Fibroblast of the conjunctiva (primary cell): ENCODE results near the gene ASXL2.
A peak's percentile ranks its signal among the peaks of the same experiment; 100 is the strongest.
"Not testable (repeated sequence)": the region's sequence is repeated elsewhere in the genome, so short reads cannot be mapped to it uniquely, and the experiment has no call there.

Source experiments
- DNase-seq: peaks from one replicate; pipeline ENCODE4 v3.0.0-alpha.2; 2010; ENCODE audit warnings: low read depth

Gene ASXL2

DNA sequence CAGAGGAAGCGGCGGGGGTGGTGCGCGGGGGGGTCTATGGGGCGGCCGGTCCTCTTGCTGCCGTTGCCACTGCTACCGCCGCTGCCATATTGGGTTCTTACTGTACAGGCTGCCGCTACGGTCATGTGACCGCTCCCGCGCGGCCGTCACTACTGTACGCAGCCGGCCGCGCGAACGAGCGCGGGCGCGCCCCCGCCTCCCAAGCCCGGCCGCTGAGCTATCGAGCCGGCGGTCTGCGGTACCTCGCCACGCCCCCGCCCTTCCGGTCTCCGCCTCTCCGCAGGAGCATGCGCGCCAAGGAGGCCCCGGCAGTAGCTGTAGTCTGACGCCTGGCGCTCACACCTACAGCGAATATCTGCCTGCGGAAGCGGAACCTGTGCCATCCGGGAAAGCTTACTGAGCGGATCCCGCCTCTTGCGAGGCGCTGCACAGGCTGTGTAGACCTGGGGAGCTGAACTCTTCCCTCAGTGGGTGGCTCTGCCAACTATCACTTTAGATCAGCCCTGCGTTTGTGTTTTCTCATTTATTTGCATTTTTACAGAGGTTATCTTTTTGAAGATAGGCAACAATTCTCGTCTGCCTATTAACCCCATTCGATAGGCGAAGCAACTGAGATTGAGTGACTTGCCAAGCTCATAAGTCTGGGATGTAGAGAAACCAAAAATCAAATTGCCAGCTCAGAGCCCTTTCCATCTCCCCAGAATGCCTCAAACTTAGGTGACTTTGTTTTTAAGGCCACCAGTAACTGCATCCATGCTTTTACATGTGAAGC is at the start of gene ASXL2:
ASXL2 (minus strand) TSS at position 127 of the 772 bp plus-strand sequence. CDS start 265 bp downstream, outside the sequence.
- peak; percentile 95 for DNase-seq

DNA sequence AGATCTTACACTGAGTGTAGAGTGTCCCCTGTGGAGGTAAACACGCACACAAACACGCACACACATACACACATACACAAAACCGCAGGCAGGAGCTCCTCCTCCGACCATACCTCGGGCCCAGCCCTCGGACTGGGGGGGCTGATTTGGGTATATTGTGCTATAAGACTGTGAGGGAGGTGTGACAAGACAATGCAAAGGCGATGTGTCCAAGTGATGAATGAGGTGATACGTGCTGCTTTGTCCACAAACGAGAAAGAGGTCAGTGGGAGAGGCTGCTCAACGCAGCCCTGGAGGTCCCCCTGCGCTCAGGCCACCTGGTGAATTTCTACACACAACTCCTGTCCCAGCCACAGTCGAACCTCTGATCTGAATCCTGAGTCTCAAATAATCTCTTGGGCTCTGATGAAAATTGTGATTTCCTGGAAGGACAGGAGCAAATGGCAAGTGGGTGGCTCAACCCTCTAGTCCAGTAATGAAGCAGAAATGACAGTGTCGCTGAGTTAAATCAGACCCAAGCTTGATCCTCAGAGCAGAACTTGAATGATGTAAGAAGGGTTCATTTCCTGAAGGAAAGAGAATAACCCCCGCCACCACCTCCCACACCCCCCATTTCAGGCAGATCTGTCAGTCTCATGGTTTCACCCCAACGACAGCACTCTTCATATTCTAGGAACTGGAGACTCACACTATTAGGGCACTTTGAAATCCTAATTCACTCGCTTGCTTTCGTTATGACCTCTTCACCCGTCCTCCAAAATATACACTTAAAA is 48.9 kb upstream of the ASXL2 start:
- no peak for DNase-seq

DNA sequence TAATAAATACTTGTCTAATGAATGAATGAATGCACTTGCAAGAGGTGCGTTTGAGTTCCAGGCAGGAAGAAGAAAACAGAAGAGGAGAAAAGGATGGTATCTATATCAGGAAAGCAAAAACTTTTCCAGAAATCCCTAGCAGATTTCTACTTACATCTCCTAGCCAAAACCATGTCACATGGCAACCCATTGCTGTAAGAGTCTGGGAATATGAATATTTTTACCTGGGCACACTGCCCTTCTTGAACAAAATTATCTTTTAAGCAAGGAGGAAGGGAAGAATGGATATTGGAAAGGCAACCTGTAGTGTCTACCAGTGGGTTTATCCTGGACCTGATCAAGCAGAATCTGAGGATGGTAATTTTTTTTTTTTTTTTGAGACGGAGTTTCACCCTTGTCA is 44.2 kb upstream of the ASXL2 start:
- no peak for DNase-seq

DNA sequence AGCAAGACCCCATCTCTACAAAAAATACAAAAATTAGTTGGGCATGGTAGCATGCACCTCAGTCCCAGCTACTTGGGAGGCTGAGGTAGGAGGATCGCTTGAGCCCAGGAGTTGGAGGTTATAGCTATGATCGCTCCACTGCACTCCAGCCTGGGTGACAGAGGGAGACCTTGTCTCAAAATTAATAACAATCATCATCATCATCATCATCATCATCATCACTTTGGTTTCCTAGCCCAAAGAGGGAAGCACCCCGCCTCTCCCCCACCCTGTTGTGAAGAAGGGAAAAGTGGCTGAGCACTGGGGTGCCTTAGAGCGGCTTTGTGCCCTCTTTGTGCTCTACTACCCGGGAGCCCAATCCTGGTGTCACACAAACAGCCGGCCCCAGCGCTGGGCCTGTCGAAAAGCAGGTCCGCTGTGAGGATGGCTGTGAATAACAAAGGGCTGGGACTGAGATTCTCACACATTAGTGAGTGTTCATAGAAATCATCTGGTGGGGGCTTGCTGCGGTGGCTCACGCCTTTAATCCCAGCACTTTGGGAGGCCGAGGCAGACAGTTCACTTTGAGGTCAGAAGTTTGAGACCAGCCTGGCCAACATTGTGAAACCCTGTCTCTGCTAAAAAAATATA is 42.6 kb upstream of the ASXL2 start:
- no peak for DNase-seq

DNA sequence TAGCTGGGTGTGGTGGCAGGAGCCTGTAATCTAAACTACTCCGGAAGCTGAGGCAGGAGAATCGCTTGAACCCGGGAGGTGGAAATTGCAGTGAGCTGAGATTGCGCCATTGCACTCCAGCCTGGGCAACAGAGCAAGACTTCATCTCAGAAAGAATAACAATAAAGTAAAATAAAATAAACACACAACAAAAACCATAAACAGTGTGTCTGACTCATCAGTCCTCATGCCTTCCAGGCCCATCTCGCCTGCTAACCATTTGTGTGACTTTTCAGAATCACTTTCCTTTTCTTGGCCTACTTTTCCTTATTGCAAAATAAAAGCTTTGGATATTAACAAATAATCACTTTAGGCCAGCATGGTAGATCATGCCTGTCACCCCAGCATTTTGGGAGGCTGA is 42.0 kb upstream of the ASXL2 start:
- DNase-seq = peak; percentile 42

DNA sequence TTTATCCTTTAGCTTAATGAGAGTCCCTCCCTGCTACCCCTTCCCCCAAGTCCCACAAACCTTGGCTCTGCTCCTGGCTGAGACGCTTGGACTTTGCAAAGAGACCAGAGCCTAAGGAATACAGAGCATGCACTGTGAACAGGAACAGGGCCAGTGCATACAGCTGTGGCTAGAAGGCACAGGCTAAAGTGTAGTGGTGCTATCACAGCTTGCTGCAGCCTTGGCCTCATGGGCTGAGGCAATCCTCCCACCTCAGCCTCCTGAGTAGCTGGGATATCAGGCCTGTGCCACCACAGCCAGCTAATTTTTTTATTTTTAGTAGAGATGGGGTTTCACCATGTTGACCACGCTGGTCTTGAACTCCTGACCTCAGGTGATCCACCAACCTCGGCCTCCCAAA is 39.5 kb upstream of the ASXL2 start:
- no peak for DNase-seq

DNA sequence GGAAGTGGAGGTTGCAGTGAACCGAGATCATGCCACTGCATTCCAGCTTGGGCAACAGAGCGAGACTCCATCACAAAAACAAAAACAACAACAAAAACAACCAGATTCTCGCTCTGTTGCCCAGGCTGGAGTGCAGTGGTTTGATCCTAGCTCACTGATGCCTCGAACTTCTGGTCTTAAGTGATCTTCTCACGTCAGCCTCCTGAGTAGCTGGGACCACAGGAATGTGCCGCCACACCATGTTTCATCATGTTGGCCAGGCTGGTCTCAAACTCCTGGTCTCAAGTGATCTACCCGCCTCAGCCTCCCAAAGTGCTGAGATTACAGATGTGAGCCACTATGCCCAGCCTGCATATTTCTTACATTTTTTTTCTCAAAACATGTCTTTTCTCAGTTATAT is 39.1 kb upstream of the ASXL2 start:
- not testable (repeated sequence) for DNase-seq

DNA sequence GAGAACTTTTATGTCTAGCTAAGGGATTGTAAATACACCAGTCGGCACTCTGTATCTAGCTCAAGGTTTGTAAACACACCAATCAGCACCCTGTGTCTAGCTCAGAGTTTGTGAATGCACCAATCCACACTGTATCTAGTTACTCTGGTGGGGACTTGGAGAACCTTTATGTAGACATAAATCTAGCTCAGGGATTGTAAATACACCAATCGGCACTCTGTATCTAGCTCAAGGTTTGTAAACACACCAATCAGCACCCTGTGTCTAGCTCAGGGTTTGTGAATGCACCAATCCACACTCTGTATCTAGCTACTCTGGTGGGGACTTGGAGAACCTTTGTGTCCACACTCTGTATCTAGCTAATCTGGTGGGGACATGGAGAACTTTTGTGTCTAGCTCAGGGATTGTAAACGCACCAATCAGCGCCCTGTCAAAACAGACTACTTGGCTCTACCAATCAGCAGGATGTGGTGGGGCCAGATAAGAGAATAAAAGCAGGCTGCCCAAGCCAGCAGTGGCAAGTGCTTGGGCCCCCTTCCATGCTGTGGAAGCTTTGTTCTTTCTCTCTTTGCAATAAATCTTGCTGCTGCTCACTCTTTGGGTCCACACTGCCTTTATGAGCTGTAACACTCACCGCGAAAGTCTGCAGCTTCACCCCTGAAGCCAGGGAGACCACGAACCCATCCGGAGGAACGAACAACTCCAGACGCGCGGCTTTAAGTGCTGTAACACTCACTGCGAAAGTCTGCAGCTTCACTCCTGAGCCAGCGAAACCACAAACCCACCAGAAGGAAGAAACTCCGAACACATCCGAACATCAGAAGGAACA is 37.9 kb upstream of the ASXL2 start:
- DNase-seq = not testable (repeated sequence)

DNA sequence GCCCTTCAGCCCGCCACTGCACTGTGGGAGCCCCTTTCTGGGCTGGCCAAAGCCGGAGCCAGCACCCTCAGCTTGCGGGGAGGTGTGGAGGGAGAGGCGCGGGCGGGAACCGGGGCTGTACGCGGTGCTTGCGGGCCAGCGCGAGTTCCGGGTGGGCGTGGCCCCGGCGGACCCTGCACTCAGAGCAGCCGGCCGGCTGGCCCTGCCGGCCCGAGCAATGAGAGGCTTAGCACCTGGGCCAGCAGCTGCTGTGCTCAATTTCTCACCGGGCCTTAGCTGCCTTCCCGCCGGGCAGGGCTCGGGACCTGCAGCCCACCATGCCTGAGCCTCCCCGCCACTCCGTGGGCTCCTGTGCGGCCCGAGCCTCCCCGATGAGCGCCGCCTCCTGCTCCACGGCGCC is 37.1 kb upstream of the ASXL2 start:
- DNase-seq = not testable (repeated sequence)

DNA sequence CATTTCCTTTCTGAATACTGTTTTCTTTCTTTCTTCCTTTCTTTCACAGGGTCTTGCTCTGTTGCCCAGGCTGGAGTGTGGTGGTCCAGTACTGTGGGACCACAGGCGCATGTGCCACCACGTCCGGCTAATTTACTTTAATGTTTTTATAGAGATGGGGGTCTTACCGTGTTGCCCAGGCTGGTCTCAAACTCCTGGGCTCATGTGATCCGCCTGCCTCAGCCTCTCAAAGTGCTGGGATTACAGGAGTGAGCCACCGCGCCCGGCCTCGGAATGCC is 35.3 kb upstream of the ASXL2 start:
- not testable (repeated sequence) for DNase-seq

DNA sequence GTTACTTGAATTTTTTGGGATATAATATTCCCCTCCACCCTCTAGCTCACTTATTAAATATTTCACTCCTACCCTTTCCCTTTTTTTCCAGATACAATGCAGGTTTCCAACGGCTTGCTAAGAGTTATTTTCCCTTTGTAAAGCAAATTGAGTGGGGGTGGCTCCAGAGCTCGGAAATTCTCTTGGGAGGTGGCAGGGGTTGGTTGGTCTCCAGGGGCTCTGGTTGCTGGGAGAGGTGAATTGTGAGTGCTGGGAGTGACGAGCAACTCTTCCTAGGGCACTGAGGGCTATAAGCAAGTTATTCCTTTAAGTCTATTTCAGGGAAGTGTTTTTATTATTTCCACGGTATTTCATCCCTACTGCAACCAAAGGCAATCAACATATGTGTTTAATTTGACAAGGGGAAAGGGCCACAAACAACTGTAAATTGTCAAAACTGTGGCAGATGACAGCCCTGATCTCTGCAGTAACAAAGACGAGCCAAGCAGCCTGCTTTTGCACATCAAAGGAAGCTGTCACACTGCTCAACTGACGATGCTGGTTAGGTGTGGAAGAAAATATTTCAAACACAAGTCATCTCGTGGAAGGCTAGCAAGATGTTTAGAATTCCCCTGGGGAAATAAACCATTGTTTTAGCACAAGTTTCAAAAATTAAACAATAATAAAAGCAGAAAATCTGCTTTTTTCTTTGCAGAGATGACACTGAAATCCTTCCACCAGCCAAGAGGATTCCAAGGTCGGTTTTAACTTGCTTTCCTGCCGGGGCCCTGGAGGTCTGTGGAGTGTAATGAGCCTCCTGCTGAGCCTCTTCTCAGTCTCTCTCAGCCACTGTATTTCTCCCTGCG is 34.8 kb upstream of the ASXL2 start:
- no peak for DNase-seq

DNA sequence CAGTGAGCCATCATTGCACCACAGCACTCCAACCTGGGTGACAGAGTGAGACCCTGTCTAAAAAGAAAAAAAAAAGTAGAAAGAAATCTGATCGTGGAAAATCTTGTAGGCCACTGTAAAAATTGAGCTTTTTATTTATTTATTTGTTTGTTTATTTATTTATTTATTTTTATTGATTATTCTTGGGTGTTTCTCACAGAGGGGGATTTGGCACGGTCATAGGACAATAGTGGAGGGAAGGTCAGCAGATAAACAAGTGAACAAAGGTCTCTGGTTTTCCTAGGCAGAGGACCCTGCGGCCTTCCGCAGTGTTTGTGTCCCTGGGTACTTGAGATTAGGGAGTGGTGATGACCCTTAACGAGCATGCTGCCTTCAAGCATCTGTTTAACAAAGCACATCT is 31.3 kb upstream of the ASXL2 start:
- not testable (repeated sequence) for DNase-seq

DNA sequence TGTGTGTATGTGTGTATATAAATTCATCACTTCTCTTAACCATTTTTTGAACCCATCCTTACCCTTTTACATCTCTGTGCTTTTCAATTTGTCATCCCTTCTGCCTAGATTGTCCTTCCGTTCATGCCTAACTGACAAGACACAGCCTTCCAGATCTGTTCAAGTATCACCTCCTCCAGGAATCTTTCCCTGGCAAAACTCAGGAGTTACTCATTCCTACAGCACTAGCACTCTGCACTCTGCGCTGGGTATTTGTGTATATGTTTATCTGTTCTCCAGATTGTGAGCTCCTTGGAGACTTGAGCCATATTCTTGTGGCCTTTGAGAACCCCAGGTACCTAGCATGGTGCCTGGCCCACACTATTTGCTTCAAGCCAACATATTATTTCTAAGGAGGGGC is 26.8 kb upstream of the ASXL2 start:
- no peak for DNase-seq

DNA sequence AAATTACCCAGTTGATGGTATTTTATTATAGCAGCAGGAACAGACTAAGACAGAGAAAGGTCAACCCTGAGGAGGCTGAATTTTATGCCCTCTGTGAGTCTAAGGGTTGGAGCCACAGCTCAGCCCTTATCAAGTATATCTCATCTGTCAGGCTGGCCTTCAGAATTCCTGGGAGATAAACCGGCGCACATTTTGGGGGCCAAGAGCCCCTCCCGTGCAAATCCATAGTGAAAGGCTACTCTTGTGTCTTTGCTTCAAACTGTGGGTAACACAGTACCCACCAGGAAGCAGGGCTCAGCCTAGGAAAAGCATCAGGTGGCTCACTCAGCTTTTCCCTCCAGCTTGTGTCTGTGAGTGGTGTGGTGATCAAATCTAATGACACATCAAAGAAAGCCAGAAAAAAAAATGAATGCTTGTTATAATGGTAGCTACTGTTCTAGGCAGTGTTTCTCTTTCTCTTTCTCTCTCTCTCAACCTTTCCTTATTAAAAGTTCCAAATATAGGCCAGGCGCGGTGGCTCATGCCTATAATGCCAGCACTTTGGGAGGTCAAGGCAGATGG is 25.0 kb upstream of the ASXL2 start:
- no peak for DNase-seq

DNA sequence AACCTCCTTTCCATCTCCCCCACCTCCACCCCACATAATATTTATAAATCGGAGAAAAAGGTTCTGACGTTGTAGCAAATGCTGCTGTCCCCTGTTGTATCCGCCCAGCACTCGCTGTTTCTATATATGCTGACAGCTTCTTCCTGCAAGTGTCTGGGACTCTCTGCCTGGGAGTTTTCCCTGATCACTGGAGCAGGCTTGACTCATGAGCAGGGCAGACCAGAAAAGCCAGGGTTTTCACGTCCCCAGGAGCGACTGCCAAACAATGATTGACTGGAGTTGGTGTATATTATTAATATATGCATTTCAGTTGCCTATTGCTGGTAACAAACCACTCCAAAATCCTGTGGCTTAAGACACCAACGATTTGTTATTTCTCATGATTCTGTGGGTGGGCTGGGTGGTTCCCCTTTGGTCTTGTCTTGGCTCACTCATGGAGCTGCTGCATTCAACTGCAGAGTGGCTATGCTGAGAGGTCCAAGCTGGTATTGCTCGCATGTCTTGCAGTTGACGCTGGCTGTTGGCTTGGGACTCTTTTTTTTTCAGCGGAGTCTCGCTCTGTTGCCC is 21.2 kb upstream of the ASXL2 start:
- no peak for DNase-seq

DNA sequence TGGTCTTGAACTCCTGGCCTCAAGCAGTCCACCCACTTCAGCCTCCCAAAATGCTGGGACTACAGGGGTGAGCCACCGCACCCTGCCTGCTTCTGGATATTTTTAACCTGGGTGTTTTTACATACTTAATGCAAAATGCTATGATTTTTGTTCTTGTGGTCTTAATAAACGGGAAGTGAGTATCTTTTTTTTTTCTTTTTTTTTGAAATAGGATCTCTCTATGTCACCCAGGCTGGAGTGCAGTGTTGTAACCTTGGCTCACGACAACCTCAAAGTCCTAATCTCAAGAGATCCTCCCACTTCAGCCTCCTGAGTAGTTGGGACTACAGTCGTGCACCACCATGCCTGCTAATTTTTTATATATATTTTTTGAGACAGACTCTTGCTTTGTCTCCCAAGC is 19.2 kb upstream of the ASXL2 start:
- DNase-seq = no peak

DNA sequence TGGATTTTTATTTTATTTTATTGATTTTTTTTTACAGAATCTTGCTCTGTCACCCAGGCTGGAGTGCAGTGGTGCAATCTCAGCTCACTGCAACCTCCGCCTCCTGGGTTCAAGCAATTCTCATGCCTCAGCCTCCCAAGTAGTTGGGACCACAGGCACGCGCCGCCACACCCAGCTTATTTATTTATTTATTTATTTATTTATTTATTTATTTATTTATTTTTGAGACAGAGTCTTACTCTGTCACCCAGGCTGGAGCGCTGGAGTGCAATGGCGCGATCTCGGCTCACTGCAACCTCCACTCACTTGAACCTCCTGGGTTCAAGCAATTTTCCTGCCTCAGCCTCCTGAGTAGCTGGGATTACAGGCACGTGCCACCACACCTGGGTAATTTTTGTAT is 18.0 kb upstream of the ASXL2 start:
- not testable (repeated sequence) for DNase-seq

DNA sequence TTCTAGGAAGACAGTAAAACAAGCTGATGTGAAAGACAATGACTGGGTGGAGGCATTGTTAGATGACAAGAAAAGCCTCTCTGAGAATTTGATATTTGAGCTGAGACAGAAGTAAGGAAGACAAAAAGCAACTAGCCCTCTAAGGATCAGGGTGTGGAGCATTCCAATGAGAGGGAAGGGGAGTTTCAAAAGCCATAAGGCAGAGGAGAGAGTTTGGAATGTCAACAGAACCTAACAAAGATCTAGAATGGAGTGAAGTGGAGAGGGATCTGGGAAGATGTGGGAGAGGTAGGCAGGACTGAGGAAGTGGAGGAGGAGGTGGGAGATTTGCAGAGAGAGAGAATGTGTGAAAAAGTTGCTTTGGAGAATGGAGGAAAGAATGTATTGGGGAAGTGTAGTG is 17.3 kb upstream of the ASXL2 start:
- no peak for DNase-seq

DNA sequence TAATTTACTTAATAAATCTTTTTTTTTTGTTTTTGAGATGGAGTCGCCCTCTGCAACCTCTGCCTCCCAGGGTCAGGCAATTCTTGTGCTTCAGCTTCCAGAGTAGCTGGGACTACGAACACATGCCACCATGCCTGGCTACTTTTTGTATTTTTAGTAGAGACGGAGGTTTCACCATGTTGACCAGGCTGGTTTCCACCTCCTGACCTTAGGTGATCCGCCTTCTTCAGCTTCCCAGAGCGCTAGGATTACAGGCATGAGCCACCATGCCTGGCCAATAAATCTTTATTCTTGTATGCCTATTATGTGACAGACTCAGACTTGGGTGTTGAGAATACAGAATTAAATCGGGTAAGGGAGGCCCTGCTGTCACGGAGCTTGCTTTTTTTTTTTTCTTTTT is 16.7 kb upstream of the ASXL2 start:
- DNase-seq = no peak

DNA sequence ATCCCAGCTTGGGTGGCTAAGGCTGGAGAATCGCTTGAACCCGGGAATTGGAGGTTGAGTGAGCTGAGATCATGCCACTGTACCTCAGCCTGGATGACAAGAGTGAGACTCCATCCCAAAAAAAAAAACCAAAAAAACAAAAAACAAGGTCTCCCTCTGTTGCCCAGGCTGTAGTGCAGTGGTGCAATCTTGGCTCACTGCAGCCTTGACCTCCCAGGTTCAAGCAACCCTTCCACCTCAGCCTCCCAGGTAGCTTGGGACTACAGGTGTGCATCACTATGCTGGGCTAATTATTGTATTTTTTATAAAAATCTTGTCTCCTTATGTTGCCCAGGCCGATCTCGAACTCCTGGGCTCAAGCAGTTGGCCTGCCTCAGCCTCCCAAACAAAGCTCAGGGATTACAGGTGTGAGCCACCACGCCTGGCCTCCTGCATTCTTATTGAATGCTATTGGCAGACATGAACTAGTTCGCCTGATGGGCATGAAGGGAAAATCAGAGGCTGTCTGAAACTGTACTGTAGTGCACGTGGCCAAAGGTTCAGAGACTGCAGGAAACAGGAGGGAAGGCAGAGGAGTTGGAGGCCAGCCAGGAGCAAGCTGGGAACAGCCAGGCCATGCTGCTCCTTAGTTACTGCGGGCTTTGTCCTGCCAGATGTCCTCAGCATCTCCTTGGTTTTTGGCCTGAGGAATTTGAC is 16.0 kb upstream of the ASXL2 start:
- no peak for DNase-seq
